Mesendoderm (in vitro differentiated cells): ENCODE results near the gene TMEM59L.

Source experiments
- DNase-seq: peaks from one replicate; pipeline ENCODE4 v3.0.0; 2013
- H2AK5ac ChIP-seq: 2 replicates; pipeline ENCODE4 v1.6.1; 2013; ENCODE audit warnings: low read length, inconsistent platforms
- H2BK120ac ChIP-seq: 2 replicates; pipeline ENCODE4 v1.6.1; 2013; ENCODE audit warnings: low read depth, mild to moderate bottlenecking, low read length, moderate library complexity, mixed read lengths
- H2BK15ac ChIP-seq: replicated peaks from 2 replicates; pipeline ENCODE4 v1.6.1; 2013; ENCODE audit warnings: low read depth, mild to moderate bottlenecking, moderate library complexity
- H2BK5ac ChIP-seq: 2 replicates; pipeline ENCODE4 v1.6.1; 2013; ENCODE audit warnings: low read length, inconsistent platforms
- H3K18ac ChIP-seq: 2 replicates; pipeline ENCODE4 v1.6.1; 2013; ENCODE audit warnings: mild to moderate bottlenecking, low read length, mixed read lengths
- H3K23ac ChIP-seq: one replicate; pipeline ENCODE4 v1.6.1; 2013; ENCODE audit warnings: low read length
- H3K27ac ChIP-seq: 2 replicates; pipeline ENCODE4 v1.5.1; 2013; ENCODE audit warnings: low read depth, mild to moderate bottlenecking, inconsistent platforms, low read length, moderate library complexity
- H3K27me3 ChIP-seq: 2 replicates; pipeline ENCODE4 v1.6.1; 2013; ENCODE audit warnings: low read length, control low read depth, mild to moderate bottlenecking, inconsistent platforms; ENCODE audit not compliant: insufficient read depth, poor library complexity
- H3K36me3 ChIP-seq: 2 replicates; pipeline ENCODE4 v1.6.1; 2013; ENCODE audit warnings: low read length, inconsistent platforms; ENCODE audit not compliant: control insufficient read depth, insufficient read depth
- H3K4ac ChIP-seq: one replicate; pipeline ENCODE4 v1.6.1; 2013; ENCODE audit warnings: low read depth, mild to moderate bottlenecking, low read length, moderate library complexity
- H3K4me1 ChIP-seq: 2 replicates; pipeline ENCODE4 v1.6.1; 2013; ENCODE audit warnings: low read depth, low read length, inconsistent platforms; ENCODE audit not compliant: control insufficient read depth
- H3K4me2 ChIP-seq: 2 replicates; pipeline ENCODE4 v1.6.1; 2013; ENCODE audit warnings: low read length
- H3K4me3 ChIP-seq: 2 replicates; pipeline ENCODE4 v1.5.1; 2013; ENCODE audit warnings: mild to moderate bottlenecking, low read length
- H3K56ac ChIP-seq: one replicate; pipeline ENCODE4 v1.6.1; 2013; ENCODE audit warnings: low read length
- H3K79me1 ChIP-seq: 2 replicates; pipeline ENCODE4 v1.6.1; 2013; ENCODE audit warnings: low read length, inconsistent platforms
- H3K79me2 ChIP-seq: 2 replicates; pipeline ENCODE4 v1.6.1; 2013; ENCODE audit warnings: mild to moderate bottlenecking, low read length; ENCODE audit not compliant: control insufficient read depth, insufficient read depth
- H3K9ac ChIP-seq: 2 replicates; pipeline ENCODE4 v1.6.1; 2013; ENCODE audit warnings: low read length, inconsistent platforms
- H4K5ac ChIP-seq: one replicate; pipeline ENCODE4 v1.6.1; 2013; ENCODE audit warnings: low read length
- H4K8ac ChIP-seq: one replicate; pipeline ENCODE4 v1.6.1; 2013; ENCODE audit warnings: low read depth, mild to moderate bottlenecking, control low read depth, low read length, moderate library complexity
- WGBS: extraction: QIAGEN DNeasy Blood & Tissue Kit; methylation state at CpG from one replicate; pipeline ENCODE4 v1.1.7; 2013; ENCODE audit warnings: low lambda C conversion rate, missing lambda C conversion rate; ENCODE audit not compliant: insufficient coverage; ENCODE audit errors: extremely low coverage; 5-methylcytosine and 5-hydroxymethylcytosine counted together

Gene TMEM59L

DNA sequence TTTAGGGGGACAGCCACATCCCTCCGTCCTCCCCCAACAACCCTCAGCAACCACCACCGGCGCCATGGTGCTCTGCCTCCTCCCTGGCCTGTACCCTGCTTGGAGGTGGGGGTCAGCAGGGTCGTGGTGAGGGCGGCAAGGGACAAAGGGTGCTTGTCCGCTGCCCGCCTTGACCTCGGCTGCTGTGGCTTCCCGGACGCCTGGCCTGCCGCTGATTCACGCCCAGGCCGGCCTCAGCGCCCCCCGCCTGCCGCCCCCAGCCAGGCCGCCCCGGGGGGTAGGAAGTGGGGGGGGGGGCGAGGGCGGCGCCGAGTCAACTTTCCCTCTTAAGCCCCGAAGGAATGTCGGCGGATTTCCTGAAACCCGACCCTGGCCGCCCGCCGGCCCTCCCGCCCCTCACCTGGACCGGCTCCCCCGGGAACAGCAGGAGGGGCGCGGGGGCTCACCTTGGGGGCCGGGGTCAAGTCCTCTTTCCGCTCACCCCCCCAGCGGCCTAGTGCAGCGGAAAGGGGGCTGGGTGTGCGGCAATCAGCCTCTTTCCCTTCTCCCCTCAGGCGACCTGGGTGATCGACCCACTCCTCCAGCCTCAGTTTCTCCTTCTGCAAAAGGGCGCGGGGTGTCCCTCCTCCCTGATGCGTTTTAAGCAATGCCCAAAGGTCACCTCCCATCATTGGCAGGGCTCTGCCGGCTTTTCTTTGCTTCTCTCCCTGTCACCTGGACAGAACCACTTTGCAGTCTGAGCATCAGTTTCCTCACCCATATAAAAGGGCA lies 1.9 kb upstream of the TMEM59L start:
- Histone ChIP-seq H3K4me2 (peak overlapping the region; percentile 15), H3K18ac (peak overlapping the region; percentile 8), H3K27me3 (peaks cover 55% of the 10 kb centered on the region), H2BK15ac (no peak overlapping the region), H3K27ac (no peak overlapping the region), H2BK120ac (no peak overlapping the region), H3K36me3 (no peaks in the 10 kb centered on the region), H3K79me2 (no peaks in the 10 kb centered on the region), H4K5ac (no peak overlapping the region), H3K4me1 (peaks cover 9% of the 10 kb centered on the region), H2AK5ac (peak overlapping the region; percentile 58), H3K4ac (no peak overlapping the region), H2BK5ac (no peak overlapping the region), H4K8ac (no peak overlapping the region), H3K9ac (peak overlapping the region; percentile 26), H3K56ac (peak overlapping the region; percentile 76), H3K4me3 (no peak overlapping the region), H3K23ac (peak overlapping the region; percentile 66), H3K79me1 (no peaks in the 10 kb centered on the region)
- whole genome bisulfite sequencing = no CpG with 5 or more reads among the region's 45 CpGs
- no peak for DNase-seq

DNA sequence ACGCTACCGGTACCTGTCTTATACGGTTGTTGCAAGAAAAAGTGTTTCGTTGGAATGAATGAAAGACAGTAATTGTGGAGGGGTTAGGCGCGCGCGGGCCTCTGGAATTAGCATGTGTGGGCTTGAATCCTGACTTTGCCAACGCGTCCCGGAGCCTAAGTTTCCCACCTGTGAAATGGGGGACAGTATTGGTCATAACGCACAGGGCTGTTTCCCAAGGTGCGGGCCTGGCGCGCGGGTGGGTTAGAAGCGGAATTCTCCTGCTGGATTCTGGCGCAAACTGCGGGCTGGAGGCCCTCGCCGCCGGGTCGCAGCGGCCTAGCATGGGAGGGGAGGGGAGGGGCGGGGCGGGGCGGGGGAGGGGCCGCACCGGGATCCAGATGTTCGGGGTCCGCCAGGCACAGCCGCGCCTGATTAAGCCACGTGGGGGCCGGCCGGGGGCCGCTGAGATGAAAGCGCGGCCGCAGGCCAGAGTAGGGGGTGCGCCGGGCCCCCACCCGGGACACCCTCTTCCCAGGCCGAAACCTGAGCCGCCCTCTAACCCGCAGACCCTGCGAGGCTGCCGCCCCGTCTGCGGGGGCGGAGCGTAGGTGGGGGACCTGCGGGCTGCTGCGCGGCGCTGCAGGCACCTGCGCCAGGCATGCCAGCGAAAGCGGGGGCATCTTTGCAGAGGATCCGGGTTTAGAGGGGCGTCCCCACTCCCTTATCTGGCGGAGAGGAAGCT lies 1.2 kb upstream of the TMEM59L start:
- DNase-seq = peak; percentile 42
- H3K4me2 ChIP-seq = peak overlapping the region; percentile 14
- H3K18ac ChIP-seq = no peak overlapping the region
- H3K4ac ChIP-seq = no peak overlapping the region
- H3K36me3 ChIP-seq = no peaks in the 10 kb centered on the region
- H3K4me1 ChIP-seq = peaks cover 9% of the 10 kb centered on the region
- no CpG with 5 or more reads among the region's 62 CpGs for whole genome bisulfite sequencing
- H4K8ac ChIP-seq = no peak overlapping the region
- peak overlapping the region; percentile 50 for H3K56ac ChIP-seq
- H3K27me3 ChIP-seq = peaks cover 50% of the 10 kb centered on the region
- H3K9ac ChIP-seq = peak overlapping the region; percentile 28
- no peak overlapping the region for H3K27ac ChIP-seq
- H3K4me3 ChIP-seq = no peak overlapping the region
- H2BK5ac ChIP-seq = no peak overlapping the region
- H2AK5ac ChIP-seq = no peak overlapping the region
- H3K23ac ChIP-seq = no peak overlapping the region
- H3K79me2 ChIP-seq = no peaks in the 10 kb centered on the region
- H4K5ac ChIP-seq = no peak overlapping the region
- no peak overlapping the region for H2BK120ac ChIP-seq
- H3K79me1 ChIP-seq = no peaks in the 10 kb centered on the region
- H2BK15ac ChIP-seq = no peak overlapping the region

DNA sequence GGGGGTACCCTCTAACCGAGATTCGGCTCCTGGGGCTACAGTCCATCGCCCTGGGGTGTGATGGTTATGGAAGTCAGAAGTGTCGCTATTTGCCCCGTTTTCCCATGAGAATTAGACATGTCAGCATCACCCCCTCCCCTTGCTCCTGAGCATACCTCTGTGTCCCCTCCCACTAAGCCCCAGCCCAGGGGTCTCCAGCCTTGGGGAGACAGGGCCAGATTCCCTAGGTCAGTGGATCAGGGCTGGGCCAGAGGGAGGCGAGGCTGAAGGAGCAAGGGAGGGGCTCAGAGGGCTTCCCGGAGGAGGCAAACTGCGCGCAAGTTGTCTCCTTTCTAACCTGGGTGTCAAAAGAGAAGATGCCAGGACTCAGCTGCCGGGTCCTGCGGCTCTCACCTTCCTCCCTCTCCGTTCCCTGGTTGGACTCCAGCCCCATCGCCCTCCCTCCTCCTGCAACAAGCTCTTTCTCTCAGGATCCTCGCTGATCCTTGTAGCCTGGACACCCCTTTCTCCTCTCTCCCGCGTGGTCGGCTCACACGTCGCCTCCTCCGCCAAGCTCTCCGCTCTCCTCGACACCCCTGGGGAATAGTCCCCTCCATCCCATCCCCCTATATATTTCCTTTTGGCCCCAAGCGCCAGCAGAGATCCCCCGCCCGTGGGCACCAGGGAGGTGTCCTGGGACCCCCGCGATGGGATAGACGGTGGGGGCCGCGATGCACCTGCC lies 459 bp upstream of the TMEM59L start:
- H3K4me1 ChIP-seq = peaks cover 9% of the 10 kb centered on the region
- no peak overlapping the region for H4K5ac ChIP-seq
- H2BK15ac ChIP-seq = no peak overlapping the region
- H2BK5ac ChIP-seq = no peak overlapping the region
- no peak overlapping the region for H3K27ac ChIP-seq
- H3K56ac ChIP-seq = peak overlapping the region; percentile 25
- peak overlapping the region; percentile 25 for H3K4me2 ChIP-seq
- no peak overlapping the region for H3K9ac ChIP-seq
- H2BK120ac ChIP-seq = no peak overlapping the region
- WGBS = no CpG with 5 or more reads among the region's 30 CpGs
- no peak overlapping the region for H3K4ac ChIP-seq
- H4K8ac ChIP-seq = no peak overlapping the region
- no peak overlapping the region for H3K4me3 ChIP-seq
- no peak for DNase-seq
- no peaks in the 10 kb centered on the region for H3K79me2 ChIP-seq
- no peaks in the 10 kb centered on the region for H3K36me3 ChIP-seq
- peaks cover 49% of the 10 kb centered on the region for H3K27me3 ChIP-seq
- H3K18ac ChIP-seq = no peak overlapping the region
- H3K79me1 ChIP-seq = no peaks in the 10 kb centered on the region
- no peak overlapping the region for H3K23ac ChIP-seq
- no peak overlapping the region for H2AK5ac ChIP-seq

DNA sequence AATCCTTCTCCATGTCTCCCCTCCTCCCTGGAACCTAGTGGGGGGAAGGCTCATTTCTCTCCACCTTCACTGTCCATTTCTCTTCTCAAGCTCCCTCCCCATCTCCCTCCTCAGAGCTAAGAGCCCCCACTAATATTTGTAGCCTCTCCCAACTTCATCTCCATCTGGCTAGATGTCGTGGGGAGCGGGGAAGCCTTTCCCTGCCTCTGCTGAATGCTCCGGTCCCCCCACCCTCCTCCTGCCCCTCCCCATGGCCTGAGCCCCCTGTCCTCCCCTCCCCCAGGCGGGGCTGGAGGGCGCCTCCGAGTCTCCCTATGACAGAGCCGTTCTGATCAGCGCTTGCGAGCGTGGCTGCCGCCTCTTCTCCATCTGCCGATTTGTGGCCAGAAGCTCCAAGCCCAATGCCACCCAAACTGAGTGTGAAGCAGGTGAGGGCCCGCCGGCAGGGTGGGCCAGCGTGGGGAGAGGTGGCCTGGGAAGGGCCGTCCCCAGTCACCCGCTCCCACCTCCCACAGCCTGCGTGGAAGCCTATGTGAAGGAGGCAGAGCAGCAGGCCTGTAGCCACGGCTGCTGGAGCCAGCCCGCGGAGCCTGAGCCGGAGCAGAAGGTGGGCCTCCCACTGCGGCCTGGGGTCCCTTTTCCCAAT lies 1.0 kb downstream of the TMEM59L start:
- no peaks in the 10 kb centered on the region for H3K79me1 ChIP-seq
- H3K56ac ChIP-seq = peak overlapping the region; percentile 59
- peaks cover 6% of the 10 kb centered on the region for H3K4me1 ChIP-seq
- H3K23ac ChIP-seq = no peak overlapping the region
- no peak overlapping the region for H3K4me3 ChIP-seq
- H3K18ac ChIP-seq = no peak overlapping the region
- H3K4ac ChIP-seq = no peak overlapping the region
- no peak overlapping the region for H3K9ac ChIP-seq
- no peak overlapping the region for H2AK5ac ChIP-seq
- H3K27ac ChIP-seq = no peak overlapping the region
- no peak overlapping the region for H4K5ac ChIP-seq
- H2BK120ac ChIP-seq = no peak overlapping the region
- H3K27me3 ChIP-seq = peaks cover 35% of the 10 kb centered on the region
- H3K79me2 ChIP-seq = no peaks in the 10 kb centered on the region
- DNase-seq = no peak
- H3K36me3 ChIP-seq = no peaks in the 10 kb centered on the region
- H2BK5ac ChIP-seq = no peak overlapping the region
- no peak overlapping the region for H4K8ac ChIP-seq
- H2BK15ac ChIP-seq = no peak overlapping the region
- WGBS = no CpG with 5 or more reads among the region's 23 CpGs
- H3K4me2 ChIP-seq = no peak overlapping the region

DNA sequence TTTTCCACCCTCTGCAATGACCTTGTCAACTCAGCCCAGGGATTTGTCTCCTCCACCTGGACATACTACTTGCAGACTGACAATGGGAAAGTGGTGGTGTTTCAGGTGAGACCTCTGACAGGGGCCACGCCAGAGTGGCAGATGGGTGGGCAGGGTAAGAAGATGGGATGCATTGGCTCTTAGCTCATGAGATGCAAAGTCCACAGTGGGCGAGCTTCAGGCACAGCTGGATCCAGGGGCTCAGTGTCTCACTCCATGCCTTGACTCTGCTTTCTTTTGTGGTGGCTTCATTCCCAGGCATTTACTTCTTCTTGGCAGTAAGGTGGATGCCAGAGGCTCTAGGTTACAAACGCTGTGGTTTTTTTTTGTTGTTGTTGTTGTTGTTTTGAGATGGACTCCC lies 3.4 kb downstream of the TMEM59L start:
- Histone ChIP-seq H3K23ac (no peak overlapping the region), H3K4me3 (no peak overlapping the region), H2AK5ac (no peak overlapping the region), H3K79me1 (no peaks in the 10 kb centered on the region), H2BK5ac (no peak overlapping the region), H3K4me2 (no peak overlapping the region), H4K5ac (no peak overlapping the region), H3K27ac (no peak overlapping the region), H4K8ac (no peak overlapping the region), H3K18ac (no peak overlapping the region), H2BK15ac (no peak overlapping the region), H3K79me2 (no peaks in the 10 kb centered on the region), H3K36me3 (no peaks in the 10 kb centered on the region), H3K4me1 (peaks cover 3% of the 10 kb centered on the region), H3K27me3 (peaks cover 22% of the 10 kb centered on the region), H3K4ac (no peak overlapping the region), H3K56ac (no peak overlapping the region), H3K9ac (no peak overlapping the region), H2BK120ac (no peak overlapping the region)
- WGBS = no CpG with 5 or more reads among the region's 3 CpGs
- DNase-seq = no peak
